ENCODE data around the gene CNTNAP2.

CNTNAP2 gene

GRCh38 chr7:147405621-147406020 lies 1289.0 kb downstream of the CNTNAP2 start:
- no peak for DNase-seq (ENCODE audit: low spot score)

DNA sequence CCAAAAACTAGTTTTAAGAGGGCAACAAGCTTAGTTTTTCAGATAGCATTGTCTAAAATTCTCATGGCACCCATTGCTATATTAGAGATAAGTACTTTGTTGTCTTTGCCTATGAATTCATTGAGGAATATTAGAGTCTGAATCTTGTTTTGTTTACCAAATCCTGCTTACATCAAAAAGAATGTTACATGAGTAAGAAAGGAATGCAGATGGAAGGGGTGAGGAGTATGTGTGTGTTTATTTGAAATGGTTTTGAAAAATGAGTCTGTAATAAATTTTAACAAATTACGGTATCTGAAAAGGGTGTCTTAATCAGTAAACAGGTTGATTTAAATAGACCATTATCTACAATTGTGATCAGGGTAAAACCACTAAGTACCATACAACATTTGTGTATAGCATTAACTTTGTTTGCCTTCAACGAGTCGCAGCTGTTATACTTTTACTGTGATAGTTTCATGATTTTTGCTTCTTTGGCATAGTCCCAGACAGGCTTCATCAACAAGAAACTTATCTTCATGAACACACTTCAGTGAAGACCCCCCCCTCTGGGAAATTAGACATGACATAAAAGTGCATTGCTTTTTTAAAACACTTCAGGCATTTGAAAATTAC lies 1290.0 kb downstream of the CNTNAP2 start:
- DNase-seq (ENCODE audit: low spot score) = no peak

GRCh38 chr7:147411096-147411495 lies 1294.5 kb downstream of the CNTNAP2 start:
- DNase-seq (ENCODE audit: low spot score) = no peak

DNA sequence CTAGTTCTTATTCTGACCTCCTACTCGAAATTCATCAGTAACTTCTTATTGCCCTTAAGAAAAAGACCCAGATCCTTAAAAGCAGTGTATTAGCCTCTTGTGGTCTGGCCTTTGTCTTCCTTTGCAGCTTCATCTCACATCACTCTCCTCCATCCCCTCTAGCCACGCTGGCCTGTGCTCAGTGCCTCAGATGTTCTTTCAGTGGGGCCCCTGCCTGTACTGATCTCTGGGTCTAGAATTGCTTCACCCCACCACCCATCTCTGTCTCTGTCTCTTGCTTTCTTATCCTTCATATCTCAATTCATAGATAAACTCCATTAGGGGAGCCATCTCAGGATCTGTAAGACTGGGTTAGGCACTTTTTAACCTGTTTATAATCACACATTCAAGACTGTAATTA lies 1295.5 kb downstream of the CNTNAP2 start:
- DNase-seq (ENCODE audit: low spot score) = no peak

DNA sequence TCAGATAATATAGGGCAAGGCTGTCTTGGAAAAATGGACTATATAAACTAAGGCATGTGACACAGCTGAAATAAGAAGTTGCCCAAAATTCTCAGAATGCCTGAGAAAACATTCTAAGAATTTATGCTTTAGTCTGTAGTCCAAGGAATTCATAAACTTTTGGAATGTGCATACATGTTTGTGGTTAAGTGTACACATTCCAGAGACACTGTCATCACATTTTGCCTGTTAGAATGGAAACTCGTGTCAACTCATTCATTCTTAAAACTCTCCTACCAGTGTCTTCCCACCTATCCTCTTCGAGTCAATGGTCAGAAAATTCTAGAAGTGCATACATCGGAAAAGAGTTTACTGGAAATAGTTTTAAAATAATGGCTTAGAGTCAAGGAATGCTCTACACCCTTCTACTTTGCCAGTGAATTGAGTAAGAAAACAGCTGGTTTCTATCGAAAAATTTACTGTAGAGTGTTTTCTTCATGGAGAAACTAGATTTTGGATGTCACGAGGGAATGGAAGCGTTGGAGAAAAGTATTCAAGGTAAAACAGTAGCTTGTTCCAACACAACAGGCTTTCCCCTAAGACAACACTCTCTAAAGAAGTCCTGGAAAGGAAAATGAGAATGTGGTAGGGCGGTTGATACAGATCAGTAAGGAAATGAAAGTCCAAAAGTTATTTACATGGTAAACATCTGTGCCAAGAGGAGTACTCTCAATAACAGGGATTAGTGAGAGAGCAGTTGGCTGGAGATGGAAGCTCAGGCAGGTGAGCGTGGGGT lies 1296.4 kb downstream of the CNTNAP2 start:
- no peak for DNase-seq (ENCODE audit: low spot score)

DNA sequence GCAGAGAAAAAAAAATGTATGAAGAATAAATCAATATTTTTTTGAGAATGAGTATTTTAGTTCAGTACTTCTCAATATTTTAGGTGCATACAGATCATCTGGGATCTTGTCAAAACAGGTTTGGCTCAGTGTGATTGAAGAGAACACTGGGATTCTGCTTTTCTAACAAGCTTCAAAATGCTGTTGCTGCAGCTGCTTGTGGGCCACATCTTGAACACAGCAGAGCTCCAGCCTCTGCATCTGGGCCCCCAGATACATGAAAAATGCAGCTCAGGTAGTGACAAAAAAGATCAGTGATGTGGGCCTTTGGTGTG lies 1296.9 kb downstream of the CNTNAP2 start:
- no peak for DNase-seq (ENCODE audit: low spot score)

- no peak for DNase-seq (ENCODE audit: low spot score)
Observed at GRCh38 chr7:147415991-147416390, 1299.4 kb downstream of the CNTNAP2 start.

GRCh38 chr7:147418966-147419365 lies 1302.4 kb downstream of the CNTNAP2 start:
- no peak for DNase-seq (ENCODE audit: low spot score)

DNA sequence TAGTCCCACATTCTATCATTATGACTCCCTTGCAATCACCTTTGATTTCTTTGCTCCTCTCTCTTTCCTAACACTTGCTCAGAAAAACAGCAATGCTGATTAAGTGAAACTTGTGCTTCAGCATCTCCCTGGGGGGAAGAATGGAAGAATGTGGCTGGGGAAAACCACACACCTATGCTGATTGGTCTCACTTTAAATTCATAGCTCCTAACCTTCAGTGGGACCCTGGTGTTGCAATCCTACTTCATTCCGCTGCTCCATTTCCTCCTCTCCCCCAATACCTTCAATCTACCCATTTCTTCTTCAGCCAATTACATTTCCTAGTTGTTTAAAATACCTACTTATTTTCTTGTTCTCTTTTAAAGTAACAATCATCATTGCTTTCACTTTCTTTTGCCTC lies 1307.3 kb downstream of the CNTNAP2 start:
- DNase-seq (ENCODE audit: low spot score) = no peak

DNA sequence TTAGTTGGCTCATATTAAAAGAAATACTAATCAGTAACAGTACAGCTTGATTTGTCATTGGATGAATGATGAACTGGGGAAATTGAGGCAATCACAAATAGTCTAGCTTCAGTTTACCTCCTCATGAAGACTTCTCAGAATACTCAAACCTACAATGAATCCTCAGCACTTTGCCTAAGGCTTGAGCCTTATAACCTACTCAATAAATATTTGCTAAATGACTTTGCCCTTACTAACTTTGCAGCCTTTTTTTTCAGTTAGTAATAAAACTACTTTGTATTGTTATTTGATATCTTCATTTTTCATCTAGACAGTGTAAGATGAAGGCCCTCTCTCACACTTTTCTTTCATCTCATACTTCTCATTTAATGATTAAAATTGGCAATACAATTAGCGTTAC lies 1311.5 kb downstream of the CNTNAP2 start:
- no peak for DNase-seq (ENCODE audit: low spot score)

- no peak for DNase-seq (ENCODE audit: low spot score)
Observed at GRCh38 chr7:147429961-147430360, 1313.4 kb downstream of the CNTNAP2 start.

DNA sequence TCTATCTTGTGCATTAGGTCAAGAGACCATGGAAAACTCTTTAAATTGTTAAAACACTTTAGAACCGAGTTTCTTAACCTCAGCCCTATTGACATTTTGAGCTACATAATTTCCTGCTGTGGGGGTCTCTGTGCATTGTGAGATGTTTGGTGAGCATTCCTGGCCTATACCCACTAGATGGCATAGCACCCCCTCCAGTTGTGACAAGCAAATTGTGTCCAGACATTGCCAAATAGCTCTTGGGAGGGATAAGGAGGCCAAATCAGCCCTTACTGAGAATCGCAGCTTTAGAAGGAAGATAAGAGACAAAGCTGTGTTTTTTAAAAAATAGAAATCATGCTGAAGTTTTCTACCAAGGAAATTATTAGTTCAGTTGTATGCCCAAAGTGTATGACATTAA lies 1315.5 kb downstream of the CNTNAP2 start:
- DNase-seq (ENCODE audit: low spot score) = no peak

- DNase-seq (ENCODE audit: low spot score) = no peak
Observed at GRCh38 chr7:147432576-147432975, 1316.0 kb downstream of the CNTNAP2 start.

DNA sequence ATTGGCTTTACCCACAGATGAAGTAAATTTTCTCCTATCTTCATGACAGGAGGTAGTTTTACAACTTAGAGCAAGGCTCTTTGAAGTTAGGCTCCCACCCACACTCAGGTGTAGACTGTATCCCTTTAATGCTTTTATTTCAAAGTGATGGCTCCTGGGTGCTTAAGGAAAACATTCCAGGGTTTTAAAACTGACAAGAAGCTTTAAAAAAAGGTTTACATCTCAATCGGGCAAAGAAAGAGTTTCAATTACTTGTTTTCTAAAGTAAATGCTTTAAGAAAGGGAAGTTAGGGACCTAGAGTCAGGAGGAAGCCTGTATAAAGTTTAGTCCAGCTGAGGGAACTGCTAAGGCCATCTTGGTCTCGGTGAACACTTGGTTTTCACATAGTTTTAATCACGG lies 1320.1 kb downstream of the CNTNAP2 start:
- no peak for DNase-seq (ENCODE audit: low spot score)

DNA sequence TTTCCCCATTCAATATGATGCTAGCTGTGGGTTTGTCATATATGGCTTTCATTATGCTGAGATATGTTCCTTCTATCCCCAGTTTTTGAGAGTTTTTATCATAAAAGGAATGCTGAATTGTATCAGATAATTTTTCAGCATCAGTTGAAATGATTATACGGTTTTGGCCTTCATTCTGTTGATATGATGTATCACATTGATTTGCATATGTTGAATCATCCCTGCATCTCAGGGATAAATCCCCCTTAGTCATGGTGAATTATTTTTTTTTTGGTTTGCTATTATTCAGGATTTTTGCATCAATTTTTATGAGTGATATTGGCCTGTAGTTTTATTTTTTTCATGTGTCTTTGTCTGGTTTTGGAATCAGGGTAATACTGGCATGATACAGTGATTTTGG lies 1321.6 kb downstream of the CNTNAP2 start:
- DNase-seq (ENCODE audit: low spot score) = no peak

- no peak for DNase-seq (ENCODE audit: low spot score)
Observed at GRCh38 chr7:147443942-147444341, 1327.3 kb downstream of the CNTNAP2 start.

DNA sequence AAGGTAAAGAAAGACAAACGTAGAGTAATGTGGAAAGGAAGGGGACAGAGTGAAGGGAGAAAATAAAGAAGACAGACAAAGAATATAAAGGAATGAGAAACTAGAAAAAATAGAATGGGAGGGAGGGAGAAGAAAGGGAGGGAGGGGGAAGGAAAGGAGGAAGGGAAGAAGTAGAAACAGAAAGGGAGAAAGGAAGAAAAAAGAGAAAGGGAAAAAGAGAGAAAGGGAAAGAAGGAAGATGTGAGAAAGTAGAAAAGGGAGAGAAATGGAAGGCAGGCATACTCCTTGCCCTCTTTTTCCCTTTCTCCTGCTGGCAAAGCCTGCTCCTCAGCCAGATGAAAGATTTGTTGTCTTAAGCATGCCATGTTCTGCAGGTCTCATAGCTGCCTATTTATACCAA lies 1336.2 kb downstream of the CNTNAP2 start:
- no peak for DNase-seq (ENCODE audit: low spot score)

GRCh38 chr7:147465223-147465622 lies 1348.6 kb downstream of the CNTNAP2 start:
- DNase-seq (ENCODE audit: low spot score) = no peak

DNA sequence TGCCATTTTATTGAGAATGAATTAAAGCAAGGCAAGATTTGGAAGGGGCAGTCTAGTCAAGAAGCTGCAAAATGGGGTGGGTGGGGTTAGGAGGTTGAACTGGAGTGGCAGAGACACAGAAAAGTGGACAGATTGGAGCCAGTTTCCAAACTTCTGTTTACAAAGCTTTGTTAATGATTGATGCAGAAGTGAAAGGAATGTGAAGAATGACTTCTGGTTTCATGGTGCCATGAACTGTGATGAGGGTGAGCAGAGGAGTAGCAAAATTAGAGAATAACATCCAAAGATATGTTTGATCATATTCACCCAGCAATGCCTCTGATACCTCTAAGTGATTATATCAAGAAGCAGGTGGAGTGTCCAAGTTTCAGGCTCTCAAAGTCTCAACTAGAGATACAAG lies 1356.0 kb downstream of the CNTNAP2 start:
- no peak for DNase-seq (ENCODE audit: low spot score)

DNA sequence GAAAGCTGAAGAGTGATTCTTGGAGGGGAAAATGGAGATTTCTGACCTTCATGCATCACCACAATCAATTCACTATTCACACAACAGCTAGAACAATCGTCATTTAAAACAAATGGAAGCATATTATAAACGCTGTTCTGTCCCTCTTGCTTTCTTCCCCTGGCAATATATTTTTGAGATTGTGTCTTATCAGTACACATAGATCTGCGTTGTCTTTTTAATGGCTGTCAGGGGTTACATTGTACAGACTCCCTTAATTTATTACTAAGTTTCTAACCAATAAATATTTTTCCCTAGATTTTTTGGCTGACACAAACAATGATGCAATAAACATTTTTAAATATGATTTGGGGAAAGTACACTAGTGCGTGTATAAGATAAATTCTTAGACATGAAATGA lies 1358.3 kb downstream of the CNTNAP2 start:
- DNase-seq (ENCODE audit: low spot score) = no peak

DNA sequence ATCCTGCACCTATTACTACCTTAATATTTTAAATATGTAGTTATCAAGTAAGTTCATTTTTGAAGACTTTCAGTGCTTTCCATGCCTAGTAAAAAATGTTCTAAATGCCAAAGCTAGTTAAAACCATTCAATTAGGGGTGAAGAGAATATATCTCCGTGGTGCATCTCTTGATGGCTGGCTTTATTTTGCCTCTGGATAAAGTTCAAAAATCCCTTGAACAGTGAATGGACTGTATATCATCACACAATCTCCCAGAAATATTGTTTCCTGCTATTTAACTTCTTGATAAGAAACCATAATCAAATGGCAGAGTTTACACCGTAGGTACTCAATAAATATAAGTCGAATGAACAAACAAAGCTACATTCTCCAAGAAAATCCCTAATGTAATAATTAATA lies 1360.9 kb downstream of the CNTNAP2 start:
- DNase-seq (ENCODE audit: low spot score) = no peak

DNA sequence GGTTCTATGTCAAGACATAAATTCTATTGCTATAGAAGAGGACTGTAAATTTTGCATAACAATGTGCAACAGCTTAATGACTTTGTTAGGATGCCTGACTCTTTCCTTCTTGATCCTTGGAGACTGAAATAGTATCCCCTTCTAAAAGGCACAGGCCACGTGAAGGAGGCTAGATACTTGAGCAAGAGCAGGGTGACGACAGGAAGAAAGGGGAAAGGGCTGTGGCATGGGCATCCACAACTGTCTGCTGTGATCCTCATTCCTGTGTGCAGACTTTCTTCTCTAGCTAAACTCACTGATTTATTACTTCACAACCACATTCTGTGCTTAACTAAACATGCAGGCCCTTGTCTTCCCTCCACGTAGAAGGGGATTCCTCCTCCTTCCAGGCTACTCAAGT lies 1362.2 kb downstream of the CNTNAP2 start:
- DNase-seq (ENCODE audit: low spot score) = no peak

- no peak for DNase-seq (ENCODE audit: low spot score)
Observed at GRCh38 chr7:147483634-147484292, 1367.2 kb downstream of the CNTNAP2 start.

Measured in HuH-7 (cell line).